Stomach smooth muscle (tissue), 2 donors: ENCODE measurements around the gene PSME3.

ENCODE experiments used
- H3K27ac ChIP-seq: one replicate; pipeline ENCODE4 v1.7.0; 2013; ENCODE audit warnings: mild to moderate bottlenecking, low read length, inconsistent platforms
- H3K27me3 ChIP-seq, 2 donors: one replicate each; pipeline ENCODE4 v1.7.0; 2013; ENCODE audit warnings: low read length in 2 of 2; ENCODE audit not compliant: insufficient read depth in 2 of 2, control insufficient read depth in 1 of 2
- H3K36me3 ChIP-seq, 2 donors: one replicate each; pipeline ENCODE4 v1.7.0; 2013; ENCODE audit warnings: low read length in 2 of 2; ENCODE audit not compliant: control insufficient read depth in 2 of 2, insufficient read depth in 2 of 2
- H3K4me1 ChIP-seq: one replicate; pipeline ENCODE4 v1.7.0; 2013; ENCODE audit warnings: low read length; ENCODE audit not compliant: control insufficient read depth, insufficient read depth
- H3K4me3 ChIP-seq, 2 donors: one replicate each; pipeline ENCODE4 v1.7.0; 2013; ENCODE audit warnings: low read length in 2 of 2
- H3K9ac ChIP-seq, 2 donors: one replicate each; pipeline ENCODE4 v1.7.0; 2013; ENCODE audit warnings: low read length in 2 of 2, mild to moderate bottlenecking in 1 of 2
- H3K9me3 ChIP-seq, 2 donors: one replicate each; pipeline ENCODE4 v1.7.0; 2013; ENCODE audit warnings: low read length in 2 of 2; ENCODE audit not compliant: control insufficient read depth in 2 of 2
- donor health status: healthy.
- donor health status: Pancreatic carcinoma.

PSME3 gene

DNA sequence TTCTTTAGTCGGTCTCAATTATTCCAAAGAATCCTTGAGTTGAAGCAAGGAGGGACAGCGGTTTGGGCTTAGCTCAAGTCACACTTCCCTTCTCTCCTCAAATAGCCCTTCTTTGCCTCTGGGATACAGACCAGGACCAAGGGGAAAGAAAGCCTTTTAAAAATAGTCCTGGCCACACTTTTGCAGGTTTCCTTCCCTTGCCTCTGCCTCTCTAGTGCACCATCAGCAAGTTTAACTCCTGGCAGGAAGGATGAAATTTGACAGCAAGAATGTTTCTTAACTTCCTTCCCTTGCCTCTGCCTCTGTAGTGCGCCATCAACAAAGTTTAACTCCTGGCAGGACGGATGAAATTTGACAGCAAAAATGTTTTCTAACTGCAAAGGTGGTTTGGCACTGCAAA lies 60.2 kb downstream of the PSME3 start:
- Histone ChIP-seq H3K36me3 (no peaks in the 10 kb centered on the region), H3K9me3 (no peaks in the 10 kb centered on the region), H3K27ac (no peak overlapping the region), H3K4me1 (peaks cover 17% of the 10 kb centered on the region), H3K9ac (no peak overlapping the region), H3K4me3 (no peak overlapping the region), H3K27me3 (no peaks in the 10 kb centered on the region)
